Ovary (tissue), 1 donor: Measurements from ENCODE around the gene ME1.

ENCODE experiments used
- EP300 ChIP-seq: sonication (generic); formaldehyde crosslinking; IDR thresholded peaks from one replicate; pipeline ENCODE4 v1.6.1; 2017; ENCODE audit warnings: antibody characterized with exemption
- POLR2A ChIP-seq: fragments of 450-650 bp; IDR thresholded peaks from one replicate; pipeline ENCODE4 v1.6.1; 2017; ENCODE audit warnings: antibody characterized with exemption, mild to moderate bottlenecking, moderate library complexity

DNA sequence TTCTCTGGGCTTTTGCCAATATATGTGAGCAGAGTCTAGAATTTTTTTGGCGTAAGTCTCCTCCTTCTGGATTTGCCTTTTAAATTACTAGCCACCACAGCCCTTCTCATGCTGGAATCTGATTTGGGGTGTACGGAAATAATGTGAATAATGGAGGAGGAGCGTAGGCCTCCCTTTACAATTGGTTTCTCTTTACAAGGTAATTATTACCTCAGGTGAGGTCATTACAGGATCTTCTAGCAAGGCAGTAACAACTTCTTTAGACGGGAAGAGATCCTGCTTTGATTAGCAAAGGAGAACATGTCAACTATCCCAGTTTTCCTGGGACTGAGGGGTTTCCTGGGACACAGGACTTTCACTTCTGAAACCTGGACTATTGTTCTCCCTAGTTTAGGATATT is 228.8 kb downstream of the ME1 start:
- TF ChIP-seq EP300 (no peak), POLR2A (no peak)
